Astrocyte of the hippocampus (primary cell): ENCODE results near the gene CCDC152.
A peak's percentile ranks its signal among the peaks of the same experiment; 100 is the strongest.
"Not testable (repeated sequence)": the region's sequence is repeated elsewhere in the genome, so short reads cannot be mapped to it uniquely, and the experiment has no call there.

Source experiments
- DNase-seq: peaks from one replicate; pipeline ENCODE4 v3.0.0; 2011; ENCODE audit warnings: low read depth, low spot score

Gene CCDC152

GRCh38 chr5:42812620-42813019, 56.0 kb downstream of the CCDC152 start:
- no peak for DNase-seq

- peak; percentile 25 for DNase-seq
Measured at GRCh38 chr5:42813533-42813932, 56.9 kb downstream of the CCDC152 start.

GRCh38 chr5:42816546-42816945, 59.9 kb downstream of the CCDC152 start:
- not testable (repeated sequence) for DNase-seq

- no peak for DNase-seq
Measured at GRCh38 chr5:42819745-42820144, 63.1 kb downstream of the CCDC152 start.

- no peak for DNase-seq
Measured at GRCh38 chr5:42822548-42822947, 65.9 kb downstream of the CCDC152 start.

GRCh38 chr5:42824347-42824976, 67.8 kb downstream of the CCDC152 start:
- no peak for DNase-seq

- no peak for DNase-seq
Measured at GRCh38 chr5:42825422-42826148, 69.0 kb downstream of the CCDC152 start.

GRCh38 chr5:42826757-42827515, 70.3 kb downstream of the CCDC152 start:
- DNase-seq = no peak

- no peak for DNase-seq
Measured at GRCh38 chr5:42828671-42829070, 72.1 kb downstream of the CCDC152 start.

- no peak for DNase-seq
Measured at GRCh38 chr5:42830924-42831323, 74.3 kb downstream of the CCDC152 start.

- no peak for DNase-seq
Measured at GRCh38 chr5:42832060-42832459, 75.4 kb downstream of the CCDC152 start.

- DNase-seq = no peak
Measured at GRCh38 chr5:42836070-42836769, 79.6 kb downstream of the CCDC152 start.

GRCh38 chr5:42837601-42838000, 81.0 kb downstream of the CCDC152 start:
- no peak for DNase-seq

- DNase-seq = no peak
Measured at GRCh38 chr5:42839196-42839595, 82.6 kb downstream of the CCDC152 start.

GRCh38 chr5:42840269-42840668, 83.7 kb downstream of the CCDC152 start:
- DNase-seq = peak; percentile 89

- no peak for DNase-seq
Measured at GRCh38 chr5:42840842-42841567, 84.4 kb downstream of the CCDC152 start.

GRCh38 chr5:42842921-42843641, 86.5 kb downstream of the CCDC152 start:
- no peak for DNase-seq

- DNase-seq = no peak
Measured at GRCh38 chr5:42843675-42844292, 87.2 kb downstream of the CCDC152 start.

- not testable (repeated sequence) for DNase-seq
Measured at GRCh38 chr5:42844408-42844807, 87.8 kb downstream of the CCDC152 start.

- no peak for DNase-seq
Measured at GRCh38 chr5:42848545-42848944, 91.9 kb downstream of the CCDC152 start.
